ENCODE results near the gene PARVA.

Gene PARVA

GRCh38 chr11:12456651-12457579 is 79.5 kb downstream of the PARVA start:
- DNase-seq (ENCODE audit: low read depth, low spot score) = no peak

GRCh38 chr11:12458042-12458441 is 80.7 kb downstream of the PARVA start:
- DNase-seq (ENCODE audit: low read depth, low spot score) = no peak

GRCh38 chr11:12459374-12459773 is 82.0 kb downstream of the PARVA start:
- no peak for DNase-seq (ENCODE audit: low read depth, low spot score)

- DNase-seq (ENCODE audit: low read depth, low spot score) = no peak
Observed at GRCh38 chr11:12459865-12460444, 82.6 kb downstream of the PARVA start.

GRCh38 chr11:12460466-12460865 is 83.1 kb downstream of the PARVA start:
- DNase-seq (ENCODE audit: low read depth, low spot score) = no peak

GRCh38 chr11:12461516-12461915 is 84.1 kb downstream of the PARVA start:
- no peak for DNase-seq (ENCODE audit: low read depth, low spot score)

- no peak for DNase-seq (ENCODE audit: low read depth, low spot score)
Observed at GRCh38 chr11:12464303-12464702, 86.9 kb downstream of the PARVA start.

- DNase-seq (ENCODE audit: low read depth, low spot score) = no peak
Observed at GRCh38 chr11:12465332-12465731, 88.0 kb downstream of the PARVA start.

- DNase-seq (ENCODE audit: low read depth, low spot score) = no peak
Observed at GRCh38 chr11:12467610-12468009, 90.2 kb downstream of the PARVA start.

GRCh38 chr11:12469451-12469850 is 92.1 kb downstream of the PARVA start:
- no peak for DNase-seq (ENCODE audit: low read depth, low spot score)

- no peak for DNase-seq (ENCODE audit: low read depth, low spot score)
Observed at GRCh38 chr11:12470236-12470635, 92.9 kb downstream of the PARVA start.

GRCh38 chr11:12472401-12473005 is 95.1 kb downstream of the PARVA start:
- no peak for DNase-seq (ENCODE audit: low read depth, low spot score)

- no peak for DNase-seq (ENCODE audit: low read depth, low spot score)
Observed at GRCh38 chr11:12473381-12473780, 96.0 kb downstream of the PARVA start.

- no peak for DNase-seq (ENCODE audit: low read depth, low spot score)
Observed at GRCh38 chr11:12474871-12475270, 97.5 kb downstream of the PARVA start.

- DNase-seq (ENCODE audit: low read depth, low spot score) = no peak
Observed at GRCh38 chr11:12478743-12479142, 101.4 kb downstream of the PARVA start.

GRCh38 chr11:12480401-12480800 is 103.0 kb downstream of the PARVA start:
- no peak for DNase-seq (ENCODE audit: low read depth, low spot score)

GRCh38 chr11:12482839-12483238 is 105.5 kb downstream of the PARVA start:
- DNase-seq (ENCODE audit: low read depth, low spot score) = no peak

- DNase-seq (ENCODE audit: low read depth, low spot score) = no peak
Observed at GRCh38 chr11:12483604-12484003, 106.2 kb downstream of the PARVA start.

GRCh38 chr11:12485328-12485727 is 108.0 kb downstream of the PARVA start:
- no peak for DNase-seq (ENCODE audit: low read depth, low spot score)

- no peak for DNase-seq (ENCODE audit: low read depth, low spot score)
Observed at GRCh38 chr11:12489246-12489772, 111.9 kb downstream of the PARVA start.

- DNase-seq (ENCODE audit: low read depth, low spot score) = no peak
Observed at GRCh38 chr11:12494699-12495098, 117.3 kb downstream of the PARVA start.

All from brain pericyte (primary cell).